Measurements from ENCODE around the gene LARGE1. TPM values are rescaled to one million over a fixed set of nuclear protein-coding genes. Genes with fewer than 3 reads are reported as not detected.

Gene LARGE1
- total and polyA plus RNA-seq, 2 of the 8 experiments (the other 6 are each of a cell fraction or from before 2014, with no cell fraction given) = 43.7 to 83.0 TPM

DNA sequence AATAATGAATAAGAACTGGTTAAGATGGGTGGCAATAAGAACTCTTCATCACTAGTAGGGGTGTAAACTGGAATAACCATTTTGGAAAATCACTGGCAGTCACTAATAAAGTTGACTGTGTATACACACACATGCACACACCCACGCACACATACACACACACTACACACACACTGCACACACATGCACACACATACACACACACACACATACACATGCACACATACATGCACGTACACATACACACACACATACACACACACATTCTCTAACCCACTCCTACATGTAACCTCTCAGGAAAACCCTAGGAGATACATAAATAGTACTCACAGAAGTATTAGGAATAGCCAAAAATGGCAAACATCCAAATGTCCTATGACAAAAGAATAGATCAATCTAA is 455.6 kb downstream of the LARGE1 start (continued):
- TF ChIP-seq CHD7 (IDR thresholded peaks at IDR 0.05; ENCODE audit: insufficient replicate concordance, low read length) (no peak), EP300 (IDR thresholded peaks at IDR 0.05; ENCODE audit: borderline replicate concordance in 1 of 2, low read depth in 2 of 2, low read length in 2 of 2) (no peak), RXRA (IDR thresholded peaks at IDR 0.05; ENCODE audit: insufficient read depth, low read depth, low read length) (no peak), CEBPB (IDR thresholded peaks at IDR 0.05; ENCODE audit: low read depth, low read length) (no peak), SIRT6 (IDR thresholded peaks at IDR 0.05; ENCODE audit: low read length) (no peak), ASH2L (IDR thresholded peaks at IDR 0.05; ENCODE audit: low read length) (no peak), SIN3A (conservative IDR thresholded peaks at IDR 0.05 in 1 of 2, IDR thresholded peaks at IDR 0.05 in 1 of 2; ENCODE audit: low read depth in 1 of 2, low read length in 2 of 2) (no peak), TEAD4 (IDR thresholded peaks at IDR 0.05; ENCODE audit: low read depth, low read length) (no peak), FOSL1 (IDR thresholded peaks at IDR 0.05; ENCODE audit: insufficient read depth, low read depth, low read length) (no peak)
- TF ChIP-seq, protein P1, sequence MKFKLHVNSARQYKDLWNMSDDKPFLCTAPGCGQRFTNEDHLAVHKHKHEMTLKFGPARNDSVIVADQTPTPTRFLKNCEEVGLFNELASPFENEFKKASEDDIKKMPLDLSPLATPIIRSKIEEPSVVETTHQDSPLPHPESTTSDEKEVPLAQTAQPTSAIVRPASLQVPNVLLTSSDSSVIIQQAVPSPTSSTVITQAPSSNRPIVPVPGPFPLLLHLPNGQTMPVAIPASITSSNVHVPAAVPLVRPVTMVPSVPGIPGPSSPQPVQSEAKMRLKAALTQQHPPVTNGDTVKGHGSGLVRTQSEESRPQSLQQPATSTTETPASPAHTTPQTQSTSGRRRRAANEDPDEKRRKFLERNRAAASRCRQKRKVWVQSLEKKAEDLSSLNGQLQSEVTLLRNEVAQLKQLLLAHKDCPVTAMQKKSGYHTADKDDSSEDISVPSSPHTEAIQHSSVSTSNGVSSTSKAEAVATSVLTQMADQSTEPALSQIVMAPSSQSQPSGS (IDR thresholded peaks at IDR 0.05; ENCODE audit: low read length) = no peak
